Measurements from ENCODE around the gene ALDOB.

DNA sequence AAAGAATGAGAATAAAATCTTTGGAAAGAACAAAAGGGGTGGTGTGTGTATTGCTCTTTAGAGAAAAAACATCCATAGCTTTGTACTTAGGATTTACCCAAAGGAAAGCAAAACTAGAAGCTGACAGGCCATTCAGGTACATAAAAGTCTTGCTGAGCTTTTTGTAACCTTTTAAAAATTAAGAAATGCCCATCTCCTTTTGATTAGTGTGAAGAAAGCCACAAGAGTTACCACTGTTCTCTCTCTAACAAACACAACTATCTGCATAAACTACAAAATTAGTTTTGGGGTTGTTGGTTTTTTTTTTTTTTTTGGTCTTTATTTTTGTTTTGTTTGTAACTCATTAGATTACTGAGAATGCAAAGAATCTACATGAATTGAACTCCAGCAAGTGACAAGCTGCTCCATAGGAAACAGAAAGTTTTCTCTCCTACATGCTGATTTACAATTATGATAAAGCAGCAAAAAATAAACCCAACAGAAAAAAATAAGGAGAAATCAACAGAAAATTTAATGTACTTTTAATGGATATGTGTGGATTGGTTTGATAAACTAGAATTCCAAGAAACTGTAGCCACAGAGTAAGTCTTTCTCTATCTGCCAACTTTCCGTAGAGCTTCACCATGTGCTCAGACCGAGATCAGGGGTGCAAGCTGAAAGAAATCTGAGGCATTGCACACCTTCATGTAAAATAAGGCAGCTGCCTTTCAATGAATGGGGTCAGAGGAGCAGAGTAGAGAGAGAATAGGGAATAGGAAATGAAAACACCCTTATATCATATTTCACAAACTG, 63.1 kb downstream of the ALDOB start:
- TF ChIP-seq, protein P1, sequence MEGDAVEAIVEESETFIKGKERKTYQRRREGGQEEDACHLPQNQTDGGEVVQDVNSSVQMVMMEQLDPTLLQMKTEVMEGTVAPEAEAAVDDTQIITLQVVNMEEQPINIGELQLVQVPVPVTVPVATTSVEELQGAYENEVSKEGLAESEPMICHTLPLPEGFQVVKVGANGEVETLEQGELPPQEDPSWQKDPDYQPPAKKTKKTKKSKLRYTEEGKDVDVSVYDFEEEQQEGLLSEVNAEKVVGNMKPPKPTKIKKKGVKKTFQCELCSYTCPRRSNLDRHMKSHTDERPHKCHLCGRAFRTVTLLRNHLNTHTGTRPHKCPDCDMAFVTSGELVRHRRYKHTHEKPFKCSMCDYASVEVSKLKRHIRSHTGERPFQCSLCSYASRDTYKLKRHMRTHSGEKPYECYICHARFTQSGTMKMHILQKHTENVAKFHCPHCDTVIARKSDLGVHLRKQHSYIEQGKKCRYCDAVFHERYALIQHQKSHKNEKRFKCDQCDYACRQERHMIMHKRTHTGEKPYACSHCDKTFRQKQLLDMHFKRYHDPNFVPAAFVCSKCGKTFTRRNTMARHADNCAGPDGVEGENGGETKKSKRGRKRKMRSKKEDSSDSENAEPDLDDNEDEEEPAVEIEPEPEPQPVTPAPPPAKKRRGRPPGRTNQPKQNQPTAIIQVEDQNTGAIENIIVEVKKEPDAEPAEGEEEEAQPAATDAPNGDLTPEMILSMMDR (IDR thresholded peaks at IDR 0.05; ENCODE audit: poor library complexity, severe bottlenecking) = no peak
- TF ChIP-seq EZH2 (IDR thresholded peaks at IDR 0.05; ENCODE audit: borderline replicate concordance, insufficient read depth, low read length, poor library complexity, severe bottlenecking) = no peak
- TF ChIP-seq MXI1 (conservative IDR thresholded peaks at IDR 0.05; ENCODE audit: poor library complexity, severe bottlenecking) = no peak
- TF ChIP-seq, protein P2, sequence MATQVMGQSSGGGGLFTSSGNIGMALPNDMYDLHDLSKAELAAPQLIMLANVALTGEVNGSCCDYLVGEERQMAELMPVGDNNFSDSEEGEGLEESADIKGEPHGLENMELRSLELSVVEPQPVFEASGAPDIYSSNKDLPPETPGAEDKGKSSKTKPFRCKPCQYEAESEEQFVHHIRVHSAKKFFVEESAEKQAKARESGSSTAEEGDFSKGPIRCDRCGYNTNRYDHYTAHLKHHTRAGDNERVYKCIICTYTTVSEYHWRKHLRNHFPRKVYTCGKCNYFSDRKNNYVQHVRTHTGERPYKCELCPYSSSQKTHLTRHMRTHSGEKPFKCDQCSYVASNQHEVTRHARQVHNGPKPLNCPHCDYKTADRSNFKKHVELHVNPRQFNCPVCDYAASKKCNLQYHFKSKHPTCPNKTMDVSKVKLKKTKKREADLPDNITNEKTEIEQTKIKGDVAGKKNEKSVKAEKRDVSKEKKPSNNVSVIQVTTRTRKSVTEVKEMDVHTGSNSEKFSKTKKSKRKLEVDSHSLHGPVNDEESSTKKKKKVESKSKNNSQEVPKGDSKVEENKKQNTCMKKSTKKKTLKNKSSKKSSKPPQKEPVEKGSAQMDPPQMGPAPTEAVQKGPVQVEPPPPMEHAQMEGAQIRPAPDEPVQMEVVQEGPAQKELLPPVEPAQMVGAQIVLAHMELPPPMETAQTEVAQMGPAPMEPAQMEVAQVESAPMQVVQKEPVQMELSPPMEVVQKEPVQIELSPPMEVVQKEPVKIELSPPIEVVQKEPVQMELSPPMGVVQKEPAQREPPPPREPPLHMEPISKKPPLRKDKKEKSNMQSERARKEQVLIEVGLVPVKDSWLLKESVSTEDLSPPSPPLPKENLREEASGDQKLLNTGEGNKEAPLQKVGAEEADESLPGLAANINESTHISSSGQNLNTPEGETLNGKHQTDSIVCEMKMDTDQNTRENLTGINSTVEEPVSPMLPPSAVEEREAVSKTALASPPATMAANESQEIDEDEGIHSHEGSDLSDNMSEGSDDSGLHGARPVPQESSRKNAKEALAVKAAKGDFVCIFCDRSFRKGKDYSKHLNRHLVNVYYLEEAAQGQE (IDR thresholded peaks at IDR 0.05; ENCODE audit: borderline replicate concordance) = no peak
- no peak for TF ChIP-seq RAD21 (conservative IDR thresholded peaks at IDR 0.05)
- TF ChIP-seq EP300 (conservative IDR thresholded peaks at IDR 0.05; ENCODE audit: poor library complexity, severe bottlenecking) = no peak
- no peak for TF ChIP-seq SMC3 (conservative IDR thresholded peaks at IDR 0.05; ENCODE audit: poor library complexity)

Data from neural cell (in vitro differentiated cells).